Measurements from ENCODE around the gene LSM14B. TPM values are rescaled to one million over a fixed set of nuclear protein-coding genes. Genes with fewer than 3 reads are reported as not detected.
"Not testable (repeated sequence)": the region's sequence is repeated elsewhere in the genome, so short reads cannot be mapped to it uniquely, and the experiment has no call there.

LSM14B gene
- total RNA-seq: 55.2 TPM
- long read RNA-seq: 0 reads

GRCh38 chr20:62121776-62122653 lies at the start of gene LSM14B:
Gene LSM14B, plus strand, starts transcription at chr20:62122475. Its CDS starts 192 bp downstream, at chr20:62122667.
- intact Hi-C loops (cut with DNase I): loop anchor here (2.0 kb wide), 2 partner anchors 21 to 55 kb away; partner anchors contain the start of genes PSMA7 and SS18L1

GRCh38 chr20:62073323-62073722 lies 49.0 kb upstream of the LSM14B start:
- intact Hi-C loops (cut with DNase I): no loop called here
- DNase-seq (ENCODE audit: missing footprints) (no peak), ATAC-seq (no peak)

More at GRCh38 chr20:62121776-62122653, at the start of gene LSM14B:
- DNase-seq (ENCODE audit: missing footprints) (peak; percentile 98), ATAC-seq (peak; percentile 94)

GRCh38 chr20:62079166-62079565 lies 43.1 kb upstream of the LSM14B start:
- ATAC-seq (no peak), DNase-seq (ENCODE audit: missing footprints) (no peak)
- intact Hi-C loops (cut with DNase I): no loop called here

GRCh38 chr20:62080249-62080990 lies 41.9 kb upstream of the LSM14B start:
- DNase-seq (ENCODE audit: missing footprints): no peak
- intact Hi-C loops (cut with DNase I): no loop called here
- no peak for ATAC-seq

GRCh38 chr20:62083312-62083711 lies 39.0 kb upstream of the LSM14B start:
- ATAC-seq (no peak), DNase-seq (ENCODE audit: missing footprints) (no peak)
- intact Hi-C loops (cut with DNase I): no loop called here

- DNase-seq (ENCODE audit: missing footprints); ATAC-seq; intact Hi-C loops (cut with DNase I): not testable (repeated sequence)
Measured at GRCh38 chr20:62084224-62084623, 38.1 kb upstream of the LSM14B start.

GRCh38 chr20:62085206-62085605 lies 37.1 kb upstream of the LSM14B start:
- intact Hi-C loops (cut with DNase I): no loop called here
- DNase-seq (ENCODE audit: missing footprints): no peak

GRCh38 chr20:62087227-62087626 lies 35.0 kb upstream of the LSM14B start:
- ATAC-seq (no peak), DNase-seq (ENCODE audit: missing footprints) (no peak)
- intact Hi-C loops (cut with DNase I): no loop called here

More at GRCh38 chr20:62085206-62085605, 37.1 kb upstream of the LSM14B start:
- ATAC-seq: no peak

- ATAC-seq (no peak), DNase-seq (ENCODE audit: missing footprints) (no peak)
- intact Hi-C loops (cut with DNase I): no loop called here
Measured at GRCh38 chr20:62087632-62088031, 34.6 kb upstream of the LSM14B start.

GRCh38 chr20:62088258-62089127 lies 33.8 kb upstream of the LSM14B start:
- ATAC-seq: no peak
- DNase-seq (ENCODE audit: missing footprints): no peak
- intact Hi-C loops (cut with DNase I): no loop called here

- intact Hi-C loops (cut with DNase I): no loop called here
- DNase-seq (ENCODE audit: missing footprints): no peak
- ATAC-seq: no peak
Measured at GRCh38 chr20:62089393-62089792, 32.9 kb upstream of the LSM14B start.

- no peak for DNase-seq (ENCODE audit: missing footprints)
- ATAC-seq: no peak
- intact Hi-C loops (cut with DNase I): no loop called here
Measured at GRCh38 chr20:62096421-62097380, 25.6 kb upstream of the LSM14B start.

- no peak for DNase-seq (ENCODE audit: missing footprints)
- no peak for ATAC-seq
- intact Hi-C loops (cut with DNase I): no loop called here
Measured at GRCh38 chr20:62097881-62098407, 24.3 kb upstream of the LSM14B start.

GRCh38 chr20:62101078-62101477 lies 21.2 kb upstream of the LSM14B start:
- intact Hi-C loops (cut with DNase I): no loop called here
- no peak for ATAC-seq
- no peak for DNase-seq (ENCODE audit: missing footprints)

GRCh38 chr20:62103508-62104233 lies 18.6 kb upstream of the LSM14B start:
- intact Hi-C loops (cut with DNase I): no loop called here
- DNase-seq (ENCODE audit: missing footprints) (no peak), ATAC-seq (no peak)

GRCh38 chr20:62104234-62104789 lies 18.0 kb upstream of the LSM14B start:
- intact Hi-C loops (cut with DNase I): no loop called here
- no peak for DNase-seq (ENCODE audit: missing footprints)
- no peak for ATAC-seq

Data from Right ventricle myocardium inferior (tissue), 1 donor.